C4-2B (cell line): ENCODE measurements around the gene GHRH.

ENCODE experiments used
- H3K27ac ChIP-seq: fragments of 450-650 bp; 2 replicates; pipeline ENCODE4 v1.5.1; 2017
- CTCF ChIP-seq: fragments of 450-650 bp; conservative IDR thresholded peaks from 2 replicates; pipeline ENCODE4 v1.5.1; 2017; ENCODE audit warnings: mild to moderate bottlenecking
- ZFX ChIP-seq: fragments of 450-650 bp; IDR thresholded peaks from 2 replicates; pipeline ENCODE4 v1.6.1; 2017

Gene GHRH

GRCh38 chr20:37279820-37280219, 18.2 kb upstream of the GHRH start:
- TF ChIP-seq CTCF (no peak), ZFX (no peak)
- H3K27ac ChIP-seq, result no peak overlapping the region

GRCh38 chr20:37278966-37279590, 17.5 kb upstream of the GHRH start:
- H3K27ac ChIP-seq, result no peak overlapping the region
- no peak for TF ChIP-seq CTCF
- no peak for TF ChIP-seq ZFX

GRCh38 chr20:37277253-37277593, 15.6 kb upstream of the GHRH start:
- TF ChIP-seq ZFX, result no peak
- TF ChIP-seq CTCF, result no peak
- no peak overlapping the region for H3K27ac ChIP-seq

GRCh38 chr20:37276494-37277252, 15.1 kb upstream of the GHRH start:
- no peak overlapping the region for H3K27ac ChIP-seq
- no peak for TF ChIP-seq ZFX
- TF ChIP-seq CTCF, result no peak

- no peak for TF ChIP-seq CTCF
- TF ChIP-seq ZFX, result no peak
- H3K27ac ChIP-seq, result no peak overlapping the region
Measured at GRCh38 chr20:37274851-37275524, 13.4 kb upstream of the GHRH start.

- TF ChIP-seq CTCF (no peak), ZFX (no peak)
- no peak overlapping the region for H3K27ac ChIP-seq
Measured at GRCh38 chr20:37273988-37274387, 12.4 kb upstream of the GHRH start.

- no peak for TF ChIP-seq ZFX
- TF ChIP-seq CTCF, result no peak
- H3K27ac ChIP-seq, result no peak overlapping the region
Measured at GRCh38 chr20:37271421-37271768, 9.8 kb upstream of the GHRH start.
